ENCODE measurements around the gene PCDH15. TPM values are rescaled to one million over a fixed set of nuclear protein-coding genes. Genes with fewer than 3 reads are reported as not detected.

The PCDH15 gene
- total and polyA plus RNA-seq, 2 of the 13 experiments (the other 11 are each of a cell fraction or from before 2014, with no cell fraction given): not detected

DNA sequence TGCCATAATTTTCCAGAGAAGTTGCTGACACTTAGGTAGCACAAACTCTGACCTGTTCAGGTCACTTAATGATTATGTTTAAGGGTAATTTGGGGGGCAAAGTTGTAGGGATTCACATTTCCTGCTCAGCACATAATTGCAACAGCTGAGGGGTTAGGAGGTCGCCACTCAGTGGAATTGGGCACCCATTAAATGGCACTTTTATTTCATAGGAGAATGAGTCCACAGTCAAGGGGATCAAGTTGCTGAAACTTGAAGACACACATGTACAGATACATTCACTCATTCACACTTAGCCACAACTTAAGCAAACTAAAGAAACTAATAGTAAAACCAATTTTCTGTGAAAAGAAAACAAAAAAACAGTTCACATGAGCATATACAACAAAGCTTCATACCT, 1.5 kb downstream of the PCDH15 start (continued):
- TF ChIP-seq, protein P1, sequence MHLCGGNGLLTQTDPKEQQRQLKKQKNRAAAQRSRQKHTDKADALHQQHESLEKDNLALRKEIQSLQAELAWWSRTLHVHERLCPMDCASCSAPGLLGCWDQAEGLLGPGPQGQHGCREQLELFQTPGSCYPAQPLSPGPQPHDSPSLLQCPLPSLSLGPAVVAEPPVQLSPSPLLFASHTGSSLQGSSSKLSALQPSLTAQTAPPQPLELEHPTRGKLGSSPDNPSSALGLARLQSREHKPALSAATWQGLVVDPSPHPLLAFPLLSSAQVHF (CRISPR knock-in tag; IDR thresholded peaks at IDR 0.05): no peak
- TF ChIP-seq, protein P2, sequence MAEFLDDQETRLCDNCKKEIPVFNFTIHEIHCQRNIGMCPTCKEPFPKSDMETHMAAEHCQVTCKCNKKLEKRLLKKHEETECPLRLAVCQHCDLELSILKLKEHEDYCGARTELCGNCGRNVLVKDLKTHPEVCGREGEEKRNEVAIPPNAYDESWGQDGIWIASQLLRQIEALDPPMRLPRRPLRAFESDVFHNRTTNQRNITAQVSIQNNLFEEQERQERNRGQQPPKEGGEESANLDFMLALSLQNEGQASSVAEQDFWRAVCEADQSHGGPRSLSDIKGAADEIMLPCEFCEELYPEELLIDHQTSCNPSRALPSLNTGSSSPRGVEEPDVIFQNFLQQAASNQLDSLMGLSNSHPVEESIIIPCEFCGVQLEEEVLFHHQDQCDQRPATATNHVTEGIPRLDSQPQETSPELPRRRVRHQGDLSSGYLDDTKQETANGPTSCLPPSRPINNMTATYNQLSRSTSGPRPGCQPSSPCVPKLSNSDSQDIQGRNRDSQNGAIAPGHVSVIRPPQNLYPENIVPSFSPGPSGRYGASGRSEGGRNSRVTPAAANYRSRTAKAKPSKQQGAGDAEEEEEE (CRISPR knock-in tag; IDR thresholded peaks at IDR 0.05; ENCODE audit: borderline replicate concordance): no peak
- no peak for TF ChIP-seq ZNF225 (CRISPR knock-in tag; IDR thresholded peaks at IDR 0.05)
- no peak for TF ChIP-seq ARNT (IDR thresholded peaks at IDR 0.05)

DNA sequence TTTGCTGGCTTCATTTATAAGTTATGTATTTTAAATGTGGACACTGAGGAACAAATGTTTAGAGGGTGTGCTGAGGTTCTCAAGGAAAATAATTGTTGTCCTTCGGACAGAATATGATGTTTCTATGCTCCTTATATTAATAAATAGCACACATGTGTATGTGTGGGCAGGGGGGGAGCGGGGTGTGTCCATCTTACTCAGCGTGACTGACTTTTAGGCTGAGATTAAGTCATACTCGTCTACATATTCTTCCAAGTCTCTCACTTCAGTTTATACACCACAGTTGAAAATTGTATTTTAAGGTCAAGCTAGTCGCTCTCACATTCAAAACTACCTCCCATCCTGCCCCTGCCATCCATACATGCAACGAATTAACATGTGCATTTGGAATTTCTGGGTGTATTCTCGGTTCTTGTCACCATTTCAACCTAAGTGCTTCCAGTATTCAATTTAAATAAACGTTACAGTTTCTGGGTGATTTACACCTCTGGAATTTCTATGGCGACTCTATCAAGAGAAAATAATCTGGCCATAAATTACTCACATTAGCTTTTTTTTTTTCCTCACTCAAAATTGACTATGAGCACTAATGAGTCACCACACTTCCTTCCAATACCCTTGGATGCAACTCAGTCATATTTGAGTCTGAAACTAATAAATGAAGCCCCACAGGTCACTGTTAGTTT, 3.3 kb downstream of the PCDH15 start:
- H4K20me1 ChIP-seq (ENCODE audit: insufficient read depth, low read length): no peaks in the 10 kb centered on the region
- no peaks in the 10 kb centered on the region; a peak in 1 of 5 replicates for H3K27me3 ChIP-seq (ENCODE audit: control insufficient read depth in 1 of 2, insufficient read depth in 2 of 2, low read length in 2 of 2)
- no peaks in the 10 kb centered on the region for H3K9me3 ChIP-seq (ENCODE audit: low read length)
- H3K27ac ChIP-seq (ENCODE audit: extremely low read length, insufficient read depth, low read length): no peak overlapping the region
- H2AFZ ChIP-seq (ENCODE audit: low read length): peak overlapping the region; percentile 5
- DNase-seq (ENCODE audit: low spot score) (no peak), FAIRE-seq (no peak), ATAC-seq (no peak)
- no peak overlapping the region for H3K4me2 ChIP-seq (ENCODE audit: low read depth, low read length)
- no peaks in the 10 kb centered on the region for H3K79me2 ChIP-seq (ENCODE audit: insufficient read depth, low read length)
- no TSS peak for BruUV-seq (replicated peaks)
- 2% methylated on average over 9 of the region's 9 CpGs for WGBS (ENCODE audit: low lambda C conversion rate)
- H3K4me3 ChIP-seq (replicated peaks in 1 of 3; ENCODE audit: insufficient read depth in 1 of 3, low read depth in 2 of 3, low read length in 3 of 3): no peak overlapping the region
- no peaks in the 10 kb centered on the region for H3K36me3 ChIP-seq (replicated peaks in 1 of 2; ENCODE audit: control insufficient read depth in 1 of 2, insufficient read depth in 2 of 2, low read length in 2 of 2)
- no peak overlapping the region for H3K9ac ChIP-seq (ENCODE audit: insufficient read depth, low read depth, low read length)
- ChIA-PET POLR2A (no interaction called here), CTCF (ENCODE audit: low intra/inter-chr PET ratio, low total read pairs) (no interaction called here)
- no peaks in the 10 kb centered on the region for H3K4me1 ChIP-seq (ENCODE audit: insufficient read depth, low read length)
- intact Hi-C loops (cut with micrococcal nuclease; ENCODE audit: unreplicated experiment) (no loop called here), in situ Hi-C loops (cut with HindIII; ENCODE audit: extremely low pct_ligation_motif_present, low pct_unique_long_range_greater_than_20kb) (no loop called here)
- TF ChIP-seq, protein P3, sequence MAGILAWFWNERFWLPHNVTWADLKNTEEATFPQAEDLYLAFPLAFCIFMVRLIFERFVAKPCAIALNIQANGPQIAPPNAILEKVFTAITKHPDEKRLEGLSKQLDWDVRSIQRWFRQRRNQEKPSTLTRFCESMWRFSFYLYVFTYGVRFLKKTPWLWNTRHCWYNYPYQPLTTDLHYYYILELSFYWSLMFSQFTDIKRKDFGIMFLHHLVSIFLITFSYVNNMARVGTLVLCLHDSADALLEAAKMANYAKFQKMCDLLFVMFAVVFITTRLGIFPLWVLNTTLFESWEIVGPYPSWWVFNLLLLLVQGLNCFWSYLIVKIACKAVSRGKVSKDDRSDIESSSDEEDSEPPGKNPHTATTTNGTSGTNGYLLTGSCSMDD (CRISPR knock-in tag; IDR thresholded peaks at IDR 0.05): no peak
- TF ChIP-seq, protein P4, sequence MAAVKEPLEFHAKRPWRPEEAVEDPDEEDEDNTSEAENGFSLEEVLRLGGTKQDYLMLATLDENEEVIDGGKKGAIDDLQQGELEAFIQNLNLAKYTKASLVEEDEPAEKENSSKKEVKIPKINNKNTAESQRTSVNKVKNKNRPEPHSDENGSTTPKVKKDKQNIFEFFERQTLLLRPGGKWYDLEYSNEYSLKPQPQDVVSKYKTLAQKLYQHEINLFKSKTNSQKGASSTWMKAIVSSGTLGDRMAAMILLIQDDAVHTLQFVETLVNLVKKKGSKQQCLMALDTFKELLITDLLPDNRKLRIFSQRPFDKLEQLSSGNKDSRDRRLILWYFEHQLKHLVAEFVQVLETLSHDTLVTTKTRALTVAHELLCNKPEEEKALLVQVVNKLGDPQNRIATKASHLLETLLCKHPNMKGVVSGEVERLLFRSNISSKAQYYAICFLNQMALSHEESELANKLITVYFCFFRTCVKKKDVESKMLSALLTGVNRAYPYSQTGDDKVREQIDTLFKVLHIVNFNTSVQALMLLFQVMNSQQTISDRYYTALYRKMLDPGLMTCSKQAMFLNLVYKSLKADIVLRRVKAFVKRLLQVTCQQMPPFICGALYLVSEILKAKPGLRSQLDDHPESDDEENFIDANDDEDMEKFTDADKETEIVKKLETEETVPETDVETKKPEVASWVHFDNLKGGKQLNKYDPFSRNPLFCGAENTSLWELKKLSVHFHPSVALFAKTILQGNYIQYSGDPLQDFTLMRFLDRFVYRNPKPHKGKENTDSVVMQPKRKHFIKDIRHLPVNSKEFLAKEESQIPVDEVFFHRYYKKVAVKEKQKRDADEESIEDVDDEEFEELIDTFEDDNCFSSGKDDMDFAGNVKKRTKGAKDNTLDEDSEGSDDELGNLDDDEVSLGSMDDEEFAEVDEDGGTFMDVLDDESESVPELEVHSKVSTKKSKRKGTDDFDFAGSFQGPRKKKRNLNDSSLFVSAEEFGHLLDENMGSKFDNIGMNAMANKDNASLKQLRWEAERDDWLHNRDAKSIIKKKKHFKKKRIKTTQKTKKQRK (IDR thresholded peaks at IDR 0.05; ENCODE audit: low read length): no peak
- TF ChIP-seq FLYWCH1 (CRISPR knock-in tag; IDR thresholded peaks at IDR 0.05): no peak
- no peak for TF ChIP-seq SALL2 (CRISPR knock-in tag; IDR thresholded peaks at IDR 0.05)
- TF ChIP-seq TEAD2 (CRISPR knock-in tag; IDR thresholded peaks at IDR 0.05): no peak
- TF ChIP-seq ZNF296 (CRISPR knock-in tag; conservative IDR thresholded peaks at IDR 0.05): no peak
- no peak for TF ChIP-seq ZNF44 (CRISPR knock-in tag; IDR thresholded peaks at IDR 0.05)

Measured in HepG2 (cell line).